ENCODE measurements around the gene PRKD1. TPM values are rescaled to one million over a fixed set of nuclear protein-coding genes. Genes with fewer than 3 reads are reported as not detected.

PRKD1 gene
- polyA plus RNA-seq, 4 donors = 23.3 to 34.4 (median 29.3) TPM

GRCh38 chr14:29637411-29637810 lies 290.2 kb downstream of the PRKD1 start:
- no peak for DNase-seq (ENCODE audit: low read depth in 4 of 4, low spot score in 3 of 4)

GRCh38 chr14:29636870-29637269 lies 290.8 kb downstream of the PRKD1 start:
- no peak for DNase-seq (ENCODE audit: low read depth in 4 of 4, low spot score in 3 of 4)

GRCh38 chr14:29630566-29631160 lies 297.0 kb downstream of the PRKD1 start:
- DNase-seq (ENCODE audit: low read depth in 4 of 4, low spot score in 3 of 4) = no peak

- DNase-seq (ENCODE audit: low read depth in 4 of 4, low spot score in 3 of 4) = no peak
Measured at GRCh38 chr14:29629839-29630238, 297.8 kb downstream of the PRKD1 start.

GRCh38 chr14:29627137-29627536 lies 300.5 kb downstream of the PRKD1 start:
- DNase-seq (ENCODE audit: low read depth in 4 of 4, low spot score in 3 of 4) = no peak

- DNase-seq (ENCODE audit: low read depth in 4 of 4, low spot score in 3 of 4) = no peak
Measured at GRCh38 chr14:29618323-29619067, 309.2 kb downstream of the PRKD1 start.

GRCh38 chr14:29616922-29617321 lies 310.7 kb downstream of the PRKD1 start:
- DNase-seq (ENCODE audit: low read depth in 4 of 4, low spot score in 3 of 4) = no peak

GRCh38 chr14:29608861-29609260 lies 318.8 kb downstream of the PRKD1 start:
- no peak for DNase-seq (ENCODE audit: low read depth in 4 of 4, low spot score in 3 of 4)

- no peak for DNase-seq (ENCODE audit: low read depth in 4 of 4, low spot score in 3 of 4)
Measured at GRCh38 chr14:29607169-29607568, 320.5 kb downstream of the PRKD1 start.

GRCh38 chr14:29603696-29604095 lies 324.0 kb downstream of the PRKD1 start:
- DNase-seq (ENCODE audit: low read depth in 4 of 4, low spot score in 3 of 4) = no peak

- no peak for DNase-seq (ENCODE audit: low read depth in 4 of 4, low spot score in 3 of 4)
Measured at GRCh38 chr14:29601616-29602015, 326.0 kb downstream of the PRKD1 start.

GRCh38 chr14:29587761-29588470 lies 339.7 kb downstream of the PRKD1 start:
- no peak for DNase-seq (ENCODE audit: low read depth in 4 of 4, low spot score in 3 of 4)

GRCh38 chr14:29587046-29587445 lies 340.6 kb downstream of the PRKD1 start:
- no peak for DNase-seq (ENCODE audit: low read depth in 4 of 4, low spot score in 3 of 4)

GRCh38 chr14:29584992-29585391 lies 342.7 kb downstream of the PRKD1 start:
- DNase-seq (ENCODE audit: low read depth in 4 of 4, low spot score in 3 of 4) = peak; percentile 14 to 57 (median 38)

- DNase-seq (ENCODE audit: low read depth in 4 of 4, low spot score in 3 of 4) = no peak
Measured at GRCh38 chr14:29580763-29581162, 346.9 kb downstream of the PRKD1 start.

- DNase-seq (ENCODE audit: low read depth in 4 of 4, low spot score in 3 of 4) = no peak
Measured at GRCh38 chr14:29579838-29580237, 347.8 kb downstream of the PRKD1 start.

- DNase-seq (ENCODE audit: low read depth in 4 of 4, low spot score in 3 of 4) = no peak
Measured at GRCh38 chr14:29576927-29577326, 350.7 kb downstream of the PRKD1 start.

GRCh38 chr14:29569194-29569593 lies 358.5 kb downstream of the PRKD1 start:
- DNase-seq (ENCODE audit: low read depth in 4 of 4, low spot score in 3 of 4) = no peak

GRCh38 chr14:29566194-29566593 lies 361.5 kb downstream of the PRKD1 start:
- no peak for DNase-seq (ENCODE audit: low read depth in 4 of 4, low spot score in 3 of 4)

- no peak for DNase-seq (ENCODE audit: low read depth in 4 of 4, low spot score in 3 of 4)
Measured at GRCh38 chr14:29558516-29558915, 369.1 kb downstream of the PRKD1 start.

- no peak for DNase-seq (ENCODE audit: low read depth in 4 of 4, low spot score in 3 of 4)
Measured at GRCh38 chr14:29554335-29554734, 373.3 kb downstream of the PRKD1 start.

GRCh38 chr14:29553427-29553826 lies 374.2 kb downstream of the PRKD1 start:
- DNase-seq (ENCODE audit: low read depth in 4 of 4, low spot score in 3 of 4) = no peak

All from left renal pelvis (tissue), 4 donors.